Myocyte (in vitro differentiated cells): ENCODE results near the gene SALL3. TPM values are rescaled to one million over a fixed set of nuclear protein-coding genes. Genes with fewer than 3 reads are reported as not detected.
"Not testable (repeated sequence)": the region's sequence is repeated elsewhere in the genome, so short reads cannot be mapped to it uniquely, and the experiment has no call there.

Source experiments
- DNase-seq: peaks from one replicate; pipeline ENCODE4 v3.0.0-alpha.2; 2012; ENCODE audit warnings: low read depth
- polyA plus RNA-seq: library from polyadenylated mRNA; unstranded; fragments of >200 nt; gene quantifications from one replicate; pipeline ENCODE4 v1.2.1, GENCODE V29; 2012; ENCODE audit warnings: missing spikeins
- total RNA-seq: library from RNA; depleted of rRNA; stranded (reverse); fragments of >200 nt; gene quantifications from 2 replicates; pipeline ENCODE4 v1.2.3, GENCODE V29; 2014

The SALL3 gene
- not detected in 2 replicates for total RNA-seq
- polyA plus RNA-seq: not detected

GRCh38 chr18:78979730-78980278 is at the start of gene SALL3:
Gene SALL3, plus strand, starts transcription at chr18:78979818. Its CDS starts 457 bp downstream, at chr18:78980275.
- no peak for DNase-seq

GRCh38 chr18:78932281-78932680 is 47.3 kb upstream of the SALL3 start:
- DNase-seq: no peak

- DNase-seq: no peak
Measured at GRCh38 chr18:78934003-78934402, 45.6 kb upstream of the SALL3 start.

- no peak for DNase-seq
Measured at GRCh38 chr18:78934551-78935225, 44.9 kb upstream of the SALL3 start.

- DNase-seq: no peak
Measured at GRCh38 chr18:78935406-78935805, 44.2 kb upstream of the SALL3 start.

GRCh38 chr18:78936251-78937005 is 43.2 kb upstream of the SALL3 start:
- DNase-seq: no peak

GRCh38 chr18:78937166-78937565 is 42.5 kb upstream of the SALL3 start:
- DNase-seq: no peak

- no peak for DNase-seq
Measured at GRCh38 chr18:78939105-78939504, 40.5 kb upstream of the SALL3 start.

- no peak for DNase-seq
Measured at GRCh38 chr18:78939734-78940494, 39.7 kb upstream of the SALL3 start.

- DNase-seq: not testable (repeated sequence)
Measured at GRCh38 chr18:78942236-78942635, 37.4 kb upstream of the SALL3 start.

GRCh38 chr18:78945628-78946027 is 34.0 kb upstream of the SALL3 start:
- no peak for DNase-seq

- DNase-seq: no peak
Measured at GRCh38 chr18:78947291-78947690, 32.3 kb upstream of the SALL3 start.

GRCh38 chr18:78948221-78948620 is 31.4 kb upstream of the SALL3 start:
- no peak for DNase-seq

- no peak for DNase-seq
Measured at GRCh38 chr18:78948707-78949106, 30.9 kb upstream of the SALL3 start.

- no peak for DNase-seq
Measured at GRCh38 chr18:78949216-78949615, 30.4 kb upstream of the SALL3 start.

GRCh38 chr18:78950386-78950785 is 29.2 kb upstream of the SALL3 start:
- no peak for DNase-seq

GRCh38 chr18:78953566-78953965 is 26.1 kb upstream of the SALL3 start:
- no peak for DNase-seq

- DNase-seq: no peak
Measured at GRCh38 chr18:78955051-78955450, 24.6 kb upstream of the SALL3 start.

- no peak for DNase-seq
Measured at GRCh38 chr18:78957140-78957539, 22.5 kb upstream of the SALL3 start.

GRCh38 chr18:78960709-78961108 is 18.9 kb upstream of the SALL3 start:
- DNase-seq: no peak

- no peak for DNase-seq
Measured at GRCh38 chr18:78962098-78962497, 17.5 kb upstream of the SALL3 start.

GRCh38 chr18:78964727-78965126 is 14.9 kb upstream of the SALL3 start:
- not testable (repeated sequence) for DNase-seq
